ENCODE measurements around the gene ADAMTSL5.

DNA sequence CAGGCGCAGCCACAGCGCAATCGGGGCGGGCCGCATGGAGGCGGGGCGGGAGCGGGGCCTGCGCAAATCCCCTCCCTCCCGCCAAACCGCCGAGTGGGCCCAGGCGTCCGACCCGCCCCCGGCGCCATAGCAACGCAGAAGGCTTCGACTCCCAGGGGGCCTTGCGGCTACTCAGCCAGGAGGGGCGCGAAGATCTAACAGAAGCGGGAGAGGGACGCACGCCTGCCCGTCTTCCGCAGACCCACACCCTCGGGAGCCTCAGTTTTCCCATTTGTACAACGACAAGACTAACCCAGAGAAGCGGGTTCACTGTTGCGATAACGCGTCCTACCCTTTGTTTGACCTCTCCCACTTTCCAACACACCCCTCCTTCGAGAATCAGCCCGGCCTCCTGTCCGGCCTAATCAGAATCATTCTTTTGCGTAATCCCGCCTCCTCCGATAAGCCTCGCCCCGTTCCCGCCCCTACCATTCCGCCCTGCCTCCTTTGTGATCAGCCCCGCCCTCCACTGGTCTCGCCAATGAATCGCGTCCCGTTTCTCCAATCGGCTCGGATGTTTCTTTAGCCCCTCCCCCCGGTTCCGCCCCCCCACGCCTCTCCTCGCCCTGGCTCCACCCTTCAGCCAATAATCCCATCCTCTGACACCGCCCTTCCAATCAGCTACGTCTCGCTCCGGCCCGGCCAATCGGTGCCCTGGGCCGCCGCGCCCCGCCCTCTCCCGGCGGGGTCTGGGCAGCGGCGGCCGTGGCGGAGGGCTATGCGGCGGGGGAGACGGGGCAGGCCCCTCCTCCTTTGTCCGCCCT, 22.3 kb downstream of the ADAMTSL5 start, which contains the start of gene PCSK4:
- TF ChIP-seq, protein P1, sequence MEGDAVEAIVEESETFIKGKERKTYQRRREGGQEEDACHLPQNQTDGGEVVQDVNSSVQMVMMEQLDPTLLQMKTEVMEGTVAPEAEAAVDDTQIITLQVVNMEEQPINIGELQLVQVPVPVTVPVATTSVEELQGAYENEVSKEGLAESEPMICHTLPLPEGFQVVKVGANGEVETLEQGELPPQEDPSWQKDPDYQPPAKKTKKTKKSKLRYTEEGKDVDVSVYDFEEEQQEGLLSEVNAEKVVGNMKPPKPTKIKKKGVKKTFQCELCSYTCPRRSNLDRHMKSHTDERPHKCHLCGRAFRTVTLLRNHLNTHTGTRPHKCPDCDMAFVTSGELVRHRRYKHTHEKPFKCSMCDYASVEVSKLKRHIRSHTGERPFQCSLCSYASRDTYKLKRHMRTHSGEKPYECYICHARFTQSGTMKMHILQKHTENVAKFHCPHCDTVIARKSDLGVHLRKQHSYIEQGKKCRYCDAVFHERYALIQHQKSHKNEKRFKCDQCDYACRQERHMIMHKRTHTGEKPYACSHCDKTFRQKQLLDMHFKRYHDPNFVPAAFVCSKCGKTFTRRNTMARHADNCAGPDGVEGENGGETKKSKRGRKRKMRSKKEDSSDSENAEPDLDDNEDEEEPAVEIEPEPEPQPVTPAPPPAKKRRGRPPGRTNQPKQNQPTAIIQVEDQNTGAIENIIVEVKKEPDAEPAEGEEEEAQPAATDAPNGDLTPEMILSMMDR (IDR thresholded peaks at IDR 0.05; ENCODE audit: low read length) = no peak
- TF ChIP-seq EZH2 (IDR thresholded peaks at IDR 0.05; ENCODE audit: borderline replicate concordance, low read length) = no peak

Data from OCI-LY1 (cell line).